Gastrocnemius medialis (tissue), 4 donors: Measurements from ENCODE around the gene ZKSCAN4.

ENCODE experiments used
- CTCF ChIP-seq, 5 experiments: fragments of 450-650 bp in 3 of 5; fragments of 200-600 bp in 2 of 5; sonication (generic) in 2 of 5; IDR thresholded peaks in 4 of 5; conservative IDR thresholded peaks in 1 of 5; 1 replicate in 4 of 5; 2 replicates in 1 of 5; pipeline ENCODE4 v1.5.1; 2016 to 2019; ENCODE audit warnings: antibody characterized with exemption in 5 of 5, mild to moderate bottlenecking in 3 of 5, moderate library complexity in 3 of 5
- POLR2A ChIP-seq, 2 donors: fragments of 450-650 bp; IDR thresholded peaks; one replicate each; pipeline ENCODE4 v1.6.1; 2017; ENCODE audit warnings: antibody characterized with exemption in 2 of 2, mild to moderate bottlenecking in 2 of 2, moderate library complexity in 2 of 2

DNA sequence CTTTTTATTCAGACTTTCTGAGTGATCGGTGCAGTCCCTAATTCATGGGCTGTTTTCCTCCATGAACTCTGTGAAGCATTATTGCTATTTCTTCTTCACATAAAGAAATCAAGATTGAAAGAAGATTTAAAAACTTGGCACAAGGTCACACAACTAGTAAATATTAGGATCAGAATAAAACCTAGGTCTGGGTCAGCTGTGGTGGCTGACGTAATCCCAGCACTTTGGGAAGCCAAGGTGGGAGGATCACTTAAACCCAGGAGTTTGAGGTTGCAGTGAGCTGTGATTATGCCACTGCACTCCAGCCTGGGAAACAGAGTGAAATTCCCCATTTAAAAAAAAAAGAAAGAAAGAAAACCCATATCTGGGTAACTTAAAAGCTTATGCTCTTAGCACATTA, 25.6 kb downstream of the ZKSCAN4 start:
- TF ChIP-seq CTCF (IDR thresholded peaks at IDR 0.05 in 4 of 5, conservative IDR thresholded peaks at IDR 0.05 in 1 of 5), result no peak
- no peak for TF ChIP-seq POLR2A (IDR thresholded peaks at IDR 0.05)
